ENCODE measurements around the gene HLA-DOA. TPM values are rescaled to one million over a fixed set of nuclear protein-coding genes. Genes with fewer than 3 reads are reported as not detected.
A peak's percentile ranks its signal among the peaks of the same experiment; 100 is the strongest.

Gene HLA-DOA
- total RNA-seq, 1 experiment from 2014 or later = not detected

DNA sequence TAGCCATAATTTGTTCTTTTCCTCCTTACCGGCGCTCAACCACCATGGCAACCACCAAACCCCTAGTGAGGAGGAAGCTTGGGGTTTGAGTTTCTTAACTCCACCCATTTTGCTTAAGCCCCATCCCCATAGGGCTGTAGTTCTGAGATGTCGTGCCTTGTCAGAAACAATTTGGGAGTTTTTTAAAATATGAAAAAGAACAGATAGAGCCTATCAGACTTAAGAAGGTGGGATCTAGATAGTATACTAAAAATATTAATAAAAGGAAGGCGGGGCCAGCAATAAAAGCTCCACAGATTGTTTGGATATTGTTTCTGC lies 35.4 kb downstream of the HLA-DOA start:
- intact Hi-C loops (cut with micrococcal nuclease; ENCODE audit: unreplicated experiment) = no loop called here
- H3K36me3 ChIP-seq (ENCODE audit: control insufficient read depth, insufficient read depth, low read length) = peaks cover 23% of the 10 kb centered on the region
- DNase-seq = no peak
- H3K36me3 Mint-ChIP-seq (ENCODE audit: insufficient read depth, unreplicated experiment) = peaks cover 100% of the 10 kb centered on the region
- peak overlapping the region; percentile 92 for H3K4me3 ChIP-seq (ENCODE audit: low read depth, low read length)
- TF ChIP-seq, protein P1, sequence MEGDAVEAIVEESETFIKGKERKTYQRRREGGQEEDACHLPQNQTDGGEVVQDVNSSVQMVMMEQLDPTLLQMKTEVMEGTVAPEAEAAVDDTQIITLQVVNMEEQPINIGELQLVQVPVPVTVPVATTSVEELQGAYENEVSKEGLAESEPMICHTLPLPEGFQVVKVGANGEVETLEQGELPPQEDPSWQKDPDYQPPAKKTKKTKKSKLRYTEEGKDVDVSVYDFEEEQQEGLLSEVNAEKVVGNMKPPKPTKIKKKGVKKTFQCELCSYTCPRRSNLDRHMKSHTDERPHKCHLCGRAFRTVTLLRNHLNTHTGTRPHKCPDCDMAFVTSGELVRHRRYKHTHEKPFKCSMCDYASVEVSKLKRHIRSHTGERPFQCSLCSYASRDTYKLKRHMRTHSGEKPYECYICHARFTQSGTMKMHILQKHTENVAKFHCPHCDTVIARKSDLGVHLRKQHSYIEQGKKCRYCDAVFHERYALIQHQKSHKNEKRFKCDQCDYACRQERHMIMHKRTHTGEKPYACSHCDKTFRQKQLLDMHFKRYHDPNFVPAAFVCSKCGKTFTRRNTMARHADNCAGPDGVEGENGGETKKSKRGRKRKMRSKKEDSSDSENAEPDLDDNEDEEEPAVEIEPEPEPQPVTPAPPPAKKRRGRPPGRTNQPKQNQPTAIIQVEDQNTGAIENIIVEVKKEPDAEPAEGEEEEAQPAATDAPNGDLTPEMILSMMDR (IDR thresholded peaks at IDR 0.05; ENCODE audit: insufficient read depth in 1 of 2, low read depth in 1 of 2, low read length in 1 of 2, severe bottlenecking in 1 of 2, unreplicated experiment in 1 of 2) = no peak
- no peaks in the 10 kb centered on the region for H3K27me3 ChIP-seq (replicated peaks; ENCODE audit: control insufficient read depth, insufficient read depth, low read length)
- no TSS peak for BruUV-seq (replicated peaks)
- peaks cover 29% of the 10 kb centered on the region for H3K4me1 Mint-ChIP-seq (ENCODE audit: low read depth, unreplicated experiment)
- H3K27me3 Mint-ChIP-seq (ENCODE audit: insufficient read depth, unreplicated experiment) = no peaks in the 10 kb centered on the region
- H3K4me3 Mint-ChIP-seq (ENCODE audit: unreplicated experiment) = peak overlapping the region; percentile 85
- H3K9me3 Mint-ChIP-seq (ENCODE audit: unreplicated experiment) = no peaks in the 10 kb centered on the region
- no peaks in the 10 kb centered on the region for H3K9me3 ChIP-seq
- CTCF ChIA-PET = interaction anchor here (2.4 kb wide), 1 partner anchor 11 kb away, joined by 7 read pairs; no protein-coding TSS in a partner anchor
- POLR2A ChIA-PET = interaction anchor here (0.6 kb wide), 2 partner anchors 235 to 339 kb away, joined by 3 read pairs; partner anchors contain the start of gene RING1
- H3K27ac Mint-ChIP-seq (ENCODE audit: unreplicated experiment) = peak overlapping the region; percentile 100
- peaks cover 47% of the 10 kb centered on the region for H3K4me1 ChIP-seq

DNA sequence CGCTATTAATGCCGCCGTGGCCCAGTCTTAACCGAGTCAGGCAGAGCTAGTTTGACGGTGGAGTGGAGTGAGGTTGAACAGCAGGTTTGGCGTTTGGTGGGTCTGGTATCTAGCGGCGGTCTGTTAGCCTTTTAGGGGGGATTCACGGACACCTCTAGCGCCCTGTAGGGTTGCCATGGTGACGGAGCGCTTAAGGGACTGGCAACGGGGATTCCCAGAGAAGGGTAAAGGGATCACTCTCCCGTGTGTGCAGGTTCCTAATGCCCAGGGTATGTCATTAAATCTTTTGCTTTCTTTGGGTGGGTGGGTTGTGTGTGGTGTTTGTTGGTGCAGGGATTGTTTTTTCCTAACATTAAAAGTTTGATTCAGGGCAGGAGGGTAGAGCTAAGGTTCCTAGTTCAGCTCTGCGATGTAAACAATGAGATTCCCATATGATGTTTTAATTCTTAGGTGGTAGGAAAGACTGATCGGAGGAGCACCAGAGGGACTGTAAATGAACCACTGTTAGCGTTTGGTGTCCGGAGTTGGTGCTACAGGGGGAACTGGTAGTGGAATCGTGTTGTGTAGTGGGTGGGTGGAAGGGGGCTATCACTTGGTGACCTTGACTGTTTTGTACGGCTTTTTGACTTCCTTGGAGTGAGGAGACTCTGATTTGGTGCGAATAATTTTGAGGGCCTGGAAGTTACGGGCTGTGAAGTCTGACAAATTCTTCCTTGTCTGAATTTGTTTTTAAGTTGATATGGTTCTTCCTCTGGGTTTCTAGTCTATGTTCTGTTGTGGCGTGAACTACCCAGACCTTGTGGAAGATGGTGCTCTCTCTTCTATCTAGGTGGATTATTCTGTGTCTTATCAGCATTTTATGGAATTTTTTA lies 36.0 kb downstream of the HLA-DOA start:
- POLR2A ChIA-PET = interaction anchor here (0.6 to 3.4 kb wide), 5 partner anchors 8 to 339 kb away, joined by 3 to 61 read pairs (median 22); partner anchors contain the start of genes HLA-DMA and RING1
- Mint-ChIP-seq H3K9me3 (ENCODE audit: unreplicated experiment) (no peaks in the 10 kb centered on the region), H3K27ac (ENCODE audit: unreplicated experiment) (peak overlapping the region; percentile 100), H3K36me3 (ENCODE audit: insufficient read depth, unreplicated experiment) (peaks cover 100% of the 10 kb centered on the region), H3K27me3 (ENCODE audit: insufficient read depth, unreplicated experiment) (no peaks in the 10 kb centered on the region), H3K4me1 (ENCODE audit: low read depth, unreplicated experiment) (peaks cover 29% of the 10 kb centered on the region), H3K4me3 (ENCODE audit: unreplicated experiment) (peak overlapping the region; percentile 85)
- H3K9me3 ChIP-seq = no peaks in the 10 kb centered on the region
- TF ChIP-seq, protein P1 (IDR thresholded peaks at IDR 0.05; ENCODE audit: insufficient read depth in 1 of 2, low read depth in 1 of 2, low read length in 1 of 2, severe bottlenecking in 1 of 2, unreplicated experiment in 1 of 2) = no peak
- H3K36me3 ChIP-seq (ENCODE audit: control insufficient read depth, insufficient read depth, low read length) = peaks cover 23% of the 10 kb centered on the region
- CTCF ChIA-PET = interaction anchor here (2.9 kb wide), 1 partner anchor 12 kb away, joined by 46 read pairs; no protein-coding TSS in a partner anchor
- no peaks in the 10 kb centered on the region for H3K27me3 ChIP-seq (replicated peaks; ENCODE audit: control insufficient read depth, insufficient read depth, low read length)
- BruUV-seq (replicated peaks) = TSS peak; percentile 24
- peaks cover 43% of the 10 kb centered on the region for H3K4me1 ChIP-seq
- no peak for DNase-seq
- peak overlapping the region; percentile 92 for H3K4me3 ChIP-seq (ENCODE audit: low read depth, low read length)
- intact Hi-C loops (cut with micrococcal nuclease; ENCODE audit: unreplicated experiment) = no loop called here

GRCh38 chr6:32972353-32973143 lies 36.8 kb downstream of the HLA-DOA start:
- peak overlapping the region; percentile 92 for H3K4me3 ChIP-seq (ENCODE audit: low read depth, low read length)
- DNase-seq = no peak
- Mint-ChIP-seq H3K27ac (ENCODE audit: unreplicated experiment) (peak overlapping the region; percentile 100), H3K9me3 (ENCODE audit: unreplicated experiment) (no peaks in the 10 kb centered on the region), H3K4me3 (ENCODE audit: unreplicated experiment) (peak overlapping the region; percentile 85), H3K4me1 (ENCODE audit: low read depth, unreplicated experiment) (peaks cover 21% of the 10 kb centered on the region), H3K27me3 (ENCODE audit: insufficient read depth, unreplicated experiment) (no peaks in the 10 kb centered on the region), H3K36me3 (ENCODE audit: insufficient read depth, unreplicated experiment) (peaks cover 98% of the 10 kb centered on the region)
- H3K4me1 ChIP-seq = peaks cover 35% of the 10 kb centered on the region
- intact Hi-C loops (cut with micrococcal nuclease; ENCODE audit: unreplicated experiment) = no loop called here
- TF ChIP-seq, protein P1 (IDR thresholded peaks at IDR 0.05; ENCODE audit: insufficient read depth in 1 of 2, low read depth in 1 of 2, low read length in 1 of 2, severe bottlenecking in 1 of 2, unreplicated experiment in 1 of 2) = no peak
- H3K9me3 ChIP-seq = no peaks in the 10 kb centered on the region
- ChIA-PET POLR2A (interaction anchor here (0.7 to 3.4 kb wide), 28 partner anchors 9 to 1242 kb away, joined by 3 to 61 read pairs (median 8); partner anchors contain the start of genes HLA-DMA, HLA-DOB, HSD17B8 and NEU1), CTCF (interaction anchor here (0.9 to 2.9 kb wide), 7 partner anchors 8 to 777 kb away, joined by 4 to 46 read pairs (median 9); partner anchors contain the start of genes HLA-DMA, PSMB9, TAP1 and TAP2)
- peaks cover 21% of the 10 kb centered on the region for H3K36me3 ChIP-seq (ENCODE audit: control insufficient read depth, insufficient read depth, low read length)
- H3K27me3 ChIP-seq (replicated peaks; ENCODE audit: control insufficient read depth, insufficient read depth, low read length) = no peaks in the 10 kb centered on the region
- BruUV-seq (replicated peaks) = no TSS peak

All from Caco-2 (cell line).